Activated CD4-positive, alpha-beta T cell treated with anti-CD3 and anti-CD28 coated beads, Interleukin-2, amount 50 U/mL, for 4 hours (primary cell): ENCODE data around the gene GPC6.

Experiments
- DNase-seq, 2 experiments: peaks; one replicate each; pipeline ENCODE4 v3.0.0-alpha.2; 2020

Gene GPC6

GRCh38 chr13:94079876-94080275, 853.3 kb downstream of the GPC6 start:
- DNase-seq = no peak

GRCh38 chr13:94080527-94080926, 853.9 kb downstream of the GPC6 start:
- DNase-seq = no peak

DNA sequence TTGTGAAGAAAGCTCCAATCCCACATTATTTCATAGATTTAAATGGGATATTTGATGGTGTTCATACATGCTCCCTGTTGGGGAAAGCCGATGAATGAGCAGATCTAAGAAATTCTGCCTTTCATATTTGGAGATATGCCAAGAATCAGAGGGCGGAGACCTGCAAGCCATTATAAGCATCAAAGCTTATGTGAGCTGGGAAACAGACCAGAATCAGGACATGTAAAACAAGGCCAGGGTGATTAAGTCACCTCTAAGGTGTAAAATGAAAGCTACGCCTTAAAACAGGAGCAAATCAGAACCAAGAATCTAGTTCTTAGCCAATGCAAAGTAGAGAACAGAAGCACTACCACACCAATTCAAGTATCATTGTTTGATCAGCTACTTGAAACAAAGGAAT, 860.5 kb downstream of the GPC6 start:
- no peak for DNase-seq

GRCh38 chr13:94088742-94089141, 862.1 kb downstream of the GPC6 start:
- DNase-seq = no peak

DNA sequence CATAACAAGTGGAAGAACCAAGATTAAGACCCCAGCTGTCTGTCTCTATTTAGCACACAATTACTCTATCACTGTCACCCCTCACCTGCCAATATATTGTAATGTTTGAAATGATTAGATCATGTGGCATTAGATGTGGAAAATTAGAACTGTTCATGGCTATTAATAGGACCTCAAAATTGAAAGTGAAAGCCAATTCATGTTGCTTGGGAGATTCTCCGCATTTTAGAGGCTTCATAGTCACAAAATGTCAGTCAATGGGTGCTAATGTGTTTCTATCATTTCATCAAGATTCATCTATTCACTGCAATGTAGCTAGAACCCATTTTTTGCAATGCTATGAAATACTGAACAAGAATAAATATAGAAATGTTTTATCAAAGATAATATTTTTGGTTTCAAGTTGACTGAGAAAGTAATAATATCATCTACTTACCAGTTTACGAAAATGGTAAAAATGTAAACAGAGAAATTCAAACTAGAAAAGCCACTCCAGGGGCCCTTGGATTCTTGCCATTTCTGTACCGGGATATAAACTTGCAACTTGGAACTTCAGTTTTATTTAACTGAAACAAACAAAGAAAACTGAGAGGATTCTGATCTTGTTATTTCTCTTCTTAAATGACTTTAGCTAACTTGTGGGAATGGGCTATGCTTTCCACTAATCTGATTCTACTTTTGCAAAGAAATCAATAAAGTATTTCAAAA, 864.3 kb downstream of the GPC6 start:
- no peak for DNase-seq

- no peak for DNase-seq
Observed at GRCh38 chr13:94093652-94094315, 867.2 kb downstream of the GPC6 start.

GRCh38 chr13:94109715-94110374, 883.2 kb downstream of the GPC6 start:
- no peak for DNase-seq

DNA sequence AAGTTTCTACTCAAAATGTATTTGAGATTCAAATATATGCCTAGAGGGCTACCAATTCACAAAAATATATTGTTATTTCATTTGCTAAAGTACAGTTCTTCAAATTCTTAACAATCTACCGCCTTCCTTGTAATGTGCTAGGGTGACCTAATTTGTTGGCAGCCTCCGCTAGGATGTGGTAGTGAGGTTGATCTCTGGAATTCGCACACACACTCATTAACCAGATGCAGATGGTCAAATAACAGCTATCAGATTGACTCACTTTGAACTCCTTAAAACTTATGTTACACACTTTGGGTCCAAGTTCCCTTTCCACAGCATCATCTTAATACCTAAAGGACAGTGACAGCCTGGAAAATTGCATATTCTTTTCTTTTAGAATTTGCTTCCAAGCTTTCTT, 885.6 kb downstream of the GPC6 start:
- no peak for DNase-seq

DNA sequence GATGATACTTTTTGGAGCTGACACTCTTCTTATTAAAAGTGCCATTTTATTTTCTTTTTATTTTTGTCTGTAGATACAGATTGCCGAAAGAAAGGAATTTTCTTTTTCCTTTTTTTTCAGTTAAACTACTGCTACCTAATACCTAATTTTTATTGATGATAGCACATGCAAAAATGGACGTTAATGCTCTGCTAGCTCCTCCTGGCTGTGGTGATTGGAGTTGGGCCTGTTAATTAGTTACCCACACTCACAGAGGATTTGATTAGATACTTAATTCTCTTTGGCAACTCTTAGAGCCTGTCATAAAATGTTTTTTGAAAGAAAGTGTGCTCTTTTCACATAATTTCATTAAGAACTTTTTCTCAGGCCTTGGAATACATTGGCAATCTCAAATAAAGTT, 886.1 kb downstream of the GPC6 start:
- no peak for DNase-seq

GRCh38 chr13:94113245-94113644, 886.6 kb downstream of the GPC6 start:
- no peak for DNase-seq

- DNase-seq = no peak
Observed at GRCh38 chr13:94114166-94114565, 887.6 kb downstream of the GPC6 start.

DNA sequence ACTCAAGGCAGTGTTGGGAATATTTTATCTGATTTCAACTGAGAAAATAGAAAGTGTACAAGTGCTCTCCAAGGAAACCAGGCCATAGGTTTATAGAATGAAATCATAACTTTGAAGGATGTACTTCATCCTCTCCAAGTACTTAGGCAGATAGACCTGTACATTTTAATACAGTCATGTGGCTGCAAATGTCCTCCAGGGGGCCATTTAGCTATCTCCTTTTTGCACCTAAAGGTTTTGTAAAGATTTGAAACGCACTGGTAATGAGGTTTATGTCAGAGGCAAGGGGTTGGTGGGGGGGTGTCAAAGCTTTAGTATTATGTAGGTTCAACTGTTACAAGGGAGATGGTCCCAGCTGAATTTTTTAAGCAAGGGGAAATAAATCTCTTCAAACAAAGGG, 888.4 kb downstream of the GPC6 start:
- DNase-seq = no peak

DNA sequence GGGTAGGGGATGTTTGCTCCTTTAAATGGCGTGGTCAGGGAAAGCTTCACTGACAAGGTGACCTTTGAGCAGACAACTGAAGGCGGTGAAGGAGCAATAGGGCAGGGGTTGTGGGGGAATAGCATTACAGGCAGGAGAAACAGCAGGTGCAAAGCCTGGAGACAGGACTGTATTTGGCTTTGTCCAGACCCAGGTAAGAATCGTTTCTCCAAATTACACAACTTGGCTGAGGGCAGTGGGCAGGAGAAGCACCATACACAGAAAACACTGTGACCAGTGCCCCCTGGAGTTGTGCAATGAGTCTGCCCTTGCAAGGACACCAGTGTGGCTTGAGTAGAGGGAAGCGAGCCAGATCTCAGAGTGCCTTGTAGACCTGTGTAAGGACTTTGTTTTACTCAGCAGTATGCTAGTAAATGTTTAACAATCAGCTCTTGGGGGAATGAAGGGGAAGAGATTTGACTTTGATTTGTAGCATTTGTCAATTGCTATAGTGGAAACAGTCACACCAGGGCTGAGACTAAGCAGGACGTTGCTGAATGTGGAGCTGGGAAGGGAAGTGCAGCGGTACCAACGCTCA, 892.8 kb downstream of the GPC6 start:
- DNase-seq = no peak

GRCh38 chr13:94120878-94121277, 894.3 kb downstream of the GPC6 start:
- no peak for DNase-seq

GRCh38 chr13:94121686-94122085, 895.1 kb downstream of the GPC6 start:
- no peak for DNase-seq

GRCh38 chr13:94122300-94122915, 895.8 kb downstream of the GPC6 start:
- no peak for DNase-seq

GRCh38 chr13:94123557-94123956, 897.0 kb downstream of the GPC6 start:
- DNase-seq = no peak

DNA sequence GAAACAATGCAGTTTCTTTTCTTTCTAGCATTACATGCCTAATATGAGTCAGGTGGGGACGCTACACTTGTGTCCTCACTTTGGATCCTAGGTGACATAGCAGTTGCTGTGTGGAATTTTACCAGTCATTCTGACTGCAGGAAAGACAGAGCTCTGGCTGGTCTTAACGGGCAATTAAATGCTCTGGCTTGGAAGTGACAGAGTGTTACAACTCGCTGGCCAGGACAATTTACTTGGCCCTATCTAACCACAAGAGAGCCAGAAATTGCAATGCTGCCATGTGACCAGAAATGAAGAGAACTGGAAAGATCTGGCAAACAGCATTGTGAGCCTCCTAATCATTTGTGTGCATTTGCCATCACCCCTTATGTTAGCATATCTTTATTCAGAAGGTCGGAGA, 901.8 kb downstream of the GPC6 start:
- no peak for DNase-seq

DNA sequence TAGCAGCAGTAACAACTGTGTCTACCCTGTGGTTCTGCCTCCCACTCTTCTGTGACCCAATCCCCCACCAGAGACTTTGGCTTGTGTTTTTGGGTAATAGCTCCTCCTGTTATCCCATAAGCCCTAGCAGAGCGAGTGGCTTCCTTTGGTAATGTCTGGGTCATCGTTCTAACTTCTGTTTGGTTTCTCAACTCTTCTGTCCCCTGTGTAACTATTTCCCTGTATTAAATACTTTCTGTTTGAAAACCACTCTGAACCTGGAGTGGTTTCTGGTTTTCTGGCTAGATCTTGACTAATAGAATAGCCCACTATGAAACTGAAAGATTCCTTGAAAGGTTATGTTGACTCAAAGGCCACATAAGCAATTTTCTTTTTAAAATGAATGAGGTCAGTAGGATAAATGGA, 902.9 kb downstream of the GPC6 start:
- no peak for DNase-seq

GRCh38 chr13:94138831-94139230, 912.2 kb downstream of the GPC6 start:
- DNase-seq = no peak

- no peak for DNase-seq
Observed at GRCh38 chr13:94139393-94139995, 912.9 kb downstream of the GPC6 start.

DNA sequence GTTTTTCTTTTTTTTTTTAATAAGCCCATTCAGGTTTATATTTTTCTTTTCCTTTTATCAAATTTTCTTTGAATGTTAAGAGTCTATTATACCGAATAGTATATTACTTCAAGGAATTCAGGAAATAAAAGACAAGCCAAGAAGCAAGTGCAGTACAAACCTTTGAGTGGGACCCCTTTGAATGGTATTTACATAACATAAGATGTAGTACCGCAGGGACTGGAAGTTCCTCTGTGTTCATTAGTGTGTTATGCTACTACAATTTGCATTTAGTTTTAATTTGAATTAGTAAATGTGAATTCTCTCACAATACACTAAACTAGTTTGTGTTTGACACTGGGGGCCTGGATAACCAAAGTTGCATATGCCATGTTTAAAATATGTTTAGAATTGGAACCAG, 913.4 kb downstream of the GPC6 start:
- DNase-seq = no peak

DNA sequence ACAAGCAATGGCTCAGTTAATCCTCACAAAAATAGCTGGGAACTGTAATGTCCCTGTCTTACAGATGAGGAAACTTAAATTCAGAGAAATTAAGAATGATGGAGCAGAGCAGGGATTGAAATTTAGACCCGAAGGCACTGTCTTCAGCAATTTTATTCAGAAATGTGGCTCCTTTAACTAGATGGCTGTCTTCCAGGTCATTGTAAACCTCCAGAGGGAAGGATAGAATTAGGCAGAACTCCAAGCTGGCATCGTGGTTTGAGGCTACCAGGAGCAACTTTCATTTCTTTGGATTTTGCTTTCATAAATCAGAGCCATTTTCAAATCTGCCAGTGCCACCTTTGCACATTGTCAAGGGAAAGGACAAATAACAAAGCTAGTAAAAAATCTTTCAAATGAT, 913.9 kb downstream of the GPC6 start:
- DNase-seq = no peak
